ENCODE data around the gene CHST10.

CHST10 gene

GRCh38 chr2:100413571-100413970 lies 3.9 kb downstream of the CHST10 start:
- no peak for DNase-seq

GRCh38 chr2:100412881-100413321 lies 4.6 kb downstream of the CHST10 start:
- no peak for DNase-seq

- DNase-seq = no peak
These were observed 5.0 kb downstream of the CHST10 start for GRCh38 chr2:100412466-100412865.

- no peak for DNase-seq
These were observed 5.6 kb downstream of the CHST10 start for GRCh38 chr2:100411841-100412292.

GRCh38 chr2:100409975-100410647 lies 7.4 kb downstream of the CHST10 start:
- DNase-seq = no peak

- no peak for DNase-seq
These were observed 8.0 kb downstream of the CHST10 start for GRCh38 chr2:100409461-100409860.

GRCh38 chr2:100408941-100409340 lies 8.5 kb downstream of the CHST10 start:
- no peak for DNase-seq

- no peak for DNase-seq
These were observed 9.4 kb downstream of the CHST10 start for GRCh38 chr2:100408104-100408503.

GRCh38 chr2:100407563-100407962 lies 9.9 kb downstream of the CHST10 start:
- no peak for DNase-seq

GRCh38 chr2:100407073-100407472 lies 10.4 kb downstream of the CHST10 start:
- DNase-seq = no peak

- no peak for DNase-seq
These were observed 11.4 kb downstream of the CHST10 start for GRCh38 chr2:100406120-100406508.

GRCh38 chr2:100405403-100406119 lies 11.9 kb downstream of the CHST10 start:
- no peak for DNase-seq

- no peak for DNase-seq
These were observed 13.1 kb downstream of the CHST10 start for GRCh38 chr2:100404411-100404810.

- no peak for DNase-seq
These were observed 13.7 kb downstream of the CHST10 start for GRCh38 chr2:100403722-100404121.

GRCh38 chr2:100401268-100401667 lies 16.2 kb downstream of the CHST10 start:
- no peak for DNase-seq

GRCh38 chr2:100399714-100400113 lies 17.8 kb downstream of the CHST10 start:
- no peak for DNase-seq

GRCh38 chr2:100397976-100398375 lies 19.5 kb downstream of the CHST10 start:
- no peak for DNase-seq

- no peak for DNase-seq
These were observed 20.2 kb downstream of the CHST10 start for GRCh38 chr2:100397118-100397860.

GRCh38 chr2:100396483-100396882 lies 21.0 kb downstream of the CHST10 start:
- no peak for DNase-seq

GRCh38 chr2:100395532-100396350 lies 21.7 kb downstream of the CHST10 start:
- DNase-seq = no peak

GRCh38 chr2:100394111-100394641 lies 23.3 kb downstream of the CHST10 start:
- no peak for DNase-seq

GRCh38 chr2:100393362-100393761 lies 24.1 kb downstream of the CHST10 start:
- no peak for DNase-seq

GRCh38 chr2:100392715-100393114 lies 24.8 kb downstream of the CHST10 start:
- no peak for DNase-seq

All from NCI-H345 (cell line).